ENCODE data around the gene SGSH.

The SGSH gene

GRCh38 chr17:80220054-80220735, at the start of gene SGSH, which contains the start of gene SLC26A11:
SGSH (minus strand) TSS chr17:80220333; CDS start chr17:80220313, 20 bp downstream.
SLC26A11 (plus strand) TSS chr17:80220427; CDS start chr17:80221561, 1,134 bp downstream.
- peak within 1 kb of the TSS; percentile 77 to 97 (median 93) for H3K9ac ChIP-seq
- H3K27me3 ChIP-seq, result peaks cover 6 to 48% (median 23%) of the 10 kb centered on the region in 11 experiments; a peak in 21 of 22 replicates
- peaks cover 37 to 70% (median 46%) of the 10 kb centered on the region in 10 experiments for H3K4me1 ChIP-seq
- H3K9me3 ChIP-seq (replicated peaks in 1 of 11), result no peaks in the 10 kb centered on the region
- no peak for TF ChIP-seq Cebpa-rat (IDR thresholded peaks at IDR 0.05)
- peak within 1 kb of the TSS; percentile 95 to 100 (median 98) for H3K4me2 ChIP-seq
- peak within 1 kb of the TSS; percentile 60 to 97 (median 82) for H3K4me3 ChIP-seq
- peaks cover 7 to 74% (median 33%) of the 10 kb centered on the region in 11 experiments; a peak in 18 of 22 replicates for H4K20me1 ChIP-seq
- H3K27ac ChIP-seq, result peak within 1 kb of the TSS; percentile 72 to 98 (median 93)
- H3K36me3 ChIP-seq, result peaks cover 0 to 63% (median 7%) of the 10 kb centered on the region in 11 experiments; a peak in 10 of 22 replicates

- H3K9me3 ChIP-seq (replicated peaks in 1 of 11), result no peaks in the 10 kb centered on the region
- no peak overlapping the region for H3K4me3 ChIP-seq
- H3K36me3 ChIP-seq, result peaks cover 60 to 91% (median 78%) of the 10 kb centered on the region in 11 experiments
- no peak for TF ChIP-seq Cebpa-rat (IDR thresholded peaks at IDR 0.05)
- H3K4me1 ChIP-seq, result peaks cover 14 to 32% (median 18%) of the 10 kb centered on the region in 10 experiments
- no peak overlapping the region for H3K27ac ChIP-seq
- no peaks in the 10 kb centered on the region for H3K27me3 ChIP-seq
- H4K20me1 ChIP-seq, result peaks cover 15 to 100% (median 80%) of the 10 kb centered on the region in 11 experiments; a peak in 20 of 22 replicates
- no peak overlapping the region for H3K9ac ChIP-seq
- no peak overlapping the region for H3K4me2 ChIP-seq
These were observed 49.3 kb upstream of the SGSH start for GRCh38 chr17:80269405-80269807.

GRCh38 chr17:80268427-80268826, 48.3 kb upstream of the SGSH start:
- H4K20me1 ChIP-seq, result peaks cover 17 to 99% (median 72%) of the 10 kb centered on the region in 11 experiments; a peak in 20 of 22 replicates

GRCh38 chr17:80267391-80267790, 47.3 kb upstream of the SGSH start:
- Histone ChIP-seq H3K9me3 (replicated peaks in 1 of 11) (no peaks in the 10 kb centered on the region), H3K27ac (no peak overlapping the region), H3K9ac (no peak overlapping the region), H3K36me3 (peaks cover 48 to 72% (median 61%) of the 10 kb centered on the region in 11 experiments), H3K4me3 (no peak overlapping the region), H4K20me1 (peaks cover 11 to 98% (median 61%) of the 10 kb centered on the region in 11 experiments; a peak in 20 of 22 replicates), H3K4me2 (no peak overlapping the region), H3K27me3 (no peaks in the 10 kb centered on the region), H3K4me1 (peaks cover 33 to 41% (median 37%) of the 10 kb centered on the region in 10 experiments)
- no peak for TF ChIP-seq Cebpa-rat (IDR thresholded peaks at IDR 0.05)

More at GRCh38 chr17:80268427-80268826, 48.3 kb upstream of the SGSH start:
- peaks cover 24 to 42% (median 27%) of the 10 kb centered on the region in 10 experiments for H3K4me1 ChIP-seq
- H3K27ac ChIP-seq, result no peak overlapping the region
- H3K9ac ChIP-seq, result no peak overlapping the region
- TF ChIP-seq Cebpa-rat (IDR thresholded peaks at IDR 0.05), result no peak
- H3K36me3 ChIP-seq, result peaks cover 54 to 82% (median 70%) of the 10 kb centered on the region in 11 experiments
- no peaks in the 10 kb centered on the region for H3K27me3 ChIP-seq
- no peaks in the 10 kb centered on the region for H3K9me3 ChIP-seq (replicated peaks in 1 of 11)
- H3K4me2 ChIP-seq, result no peak overlapping the region
- no peak overlapping the region for H3K4me3 ChIP-seq

GRCh38 chr17:80265205-80266068, 45.3 kb upstream of the SGSH start:
- Histone ChIP-seq H3K27ac (peak overlapping the region in 6 of 11 experiments; percentile 79 to 97 (median 92); a peak in 11 of 22 replicates), H3K4me1 (peaks cover 42 to 49% (median 46%) of the 10 kb centered on the region in 10 experiments), H3K36me3 (peaks cover 45 to 59% (median 51%) of the 10 kb centered on the region in 11 experiments), H4K20me1 (peaks cover 5 to 84% (median 45%) of the 10 kb centered on the region in 11 experiments; a peak in 19 of 22 replicates), H3K4me2 (peak overlapping the region; percentile 94 to 100 (median 100)), H3K9ac (peak overlapping the region in 10 of 11 experiments; percentile 63 to 96 (median 83); a peak in 10 of 22 replicates), H3K4me3 (peak overlapping the region in 9 of 10 experiments; percentile 72 to 97 (median 77); a peak in 13 of 20 replicates), H3K9me3 (replicated peaks in 1 of 11) (no peaks in the 10 kb centered on the region), H3K27me3 (no peaks in the 10 kb centered on the region)
- no peak for TF ChIP-seq Cebpa-rat (IDR thresholded peaks at IDR 0.05)

- Histone ChIP-seq H3K4me3 (peak overlapping the region; percentile 65 to 97 (median 76)), H3K27me3 (no peaks in the 10 kb centered on the region), H3K4me2 (peak overlapping the region; percentile 94 to 100 (median 100)), H3K9ac (peak overlapping the region; percentile 63 to 96 (median 85)), H3K27ac (peak overlapping the region; percentile 24 to 97 (median 90); a peak in 21 of 22 replicates), H3K9me3 (replicated peaks in 1 of 11) (no peaks in the 10 kb centered on the region), H3K4me1 (peaks cover 49 to 55% (median 54%) of the 10 kb centered on the region in 10 experiments), H3K36me3 (peaks cover 35 to 49% (median 41%) of the 10 kb centered on the region in 11 experiments), H4K20me1 (peaks cover 0 to 74% (median 36%) of the 10 kb centered on the region in 11 experiments; a peak in 18 of 22 replicates)
- TF ChIP-seq Cebpa-rat (IDR thresholded peaks at IDR 0.05), result no peak
These were observed 44.3 kb upstream of the SGSH start for GRCh38 chr17:80264205-80265075.

GRCh38 chr17:80263253-80264204, 43.4 kb upstream of the SGSH start:
- H3K9me3 ChIP-seq (replicated peaks in 1 of 11), result no peaks in the 10 kb centered on the region
- H4K20me1 ChIP-seq, result peaks cover 0 to 65% (median 28%) of the 10 kb centered on the region in 11 experiments; a peak in 16 of 22 replicates
- peak overlapping the region; percentile 94 to 100 (median 100) for H3K4me2 ChIP-seq
- peaks cover 26 to 40% (median 32%) of the 10 kb centered on the region in 11 experiments for H3K36me3 ChIP-seq
- H3K4me1 ChIP-seq, result peaks cover 58 to 64% (median 63%) of the 10 kb centered on the region in 10 experiments
- H3K27ac ChIP-seq, result peak overlapping the region; percentile 24 to 98 (median 94); a peak in 21 of 22 replicates
- no peaks in the 10 kb centered on the region for H3K27me3 ChIP-seq
- peak overlapping the region; percentile 65 to 97 (median 78) for H3K4me3 ChIP-seq
- no peak for TF ChIP-seq Cebpa-rat (IDR thresholded peaks at IDR 0.05)
- H3K9ac ChIP-seq, result peak overlapping the region; percentile 63 to 97 (median 90)

Data from BLaER1 treated with 17β-estradiol and CSF1 and Interleukin-3, amounts not matched to agents 10 nM and 100 nM (cell line).